Fibroblast of lung (primary cell): ENCODE data around the gene LPP. TPM values are rescaled to one million over a fixed set of nuclear protein-coding genes. Genes with fewer than 3 reads are reported as not detected.

ENCODE experiments used
- DNase-seq, 2 donors: peaks; one replicate each; pipeline versions ENCODE4 v3.0.0 to v3.0.0-alpha.2; 2010; ENCODE audit warnings: low read depth in 2 of 2
- H2AFZ ChIP-seq: 2 replicates; pipeline ENCODE4 v1.5.1; 2012; ENCODE audit warnings: low read length, control low read depth, inconsistent platforms
- H3K27ac ChIP-seq: 2 replicates; pipeline ENCODE4 v1.5.1; 2011; ENCODE audit warnings: low read length, control low read depth; ENCODE audit not compliant: insufficient read depth
- H3K27me3 ChIP-seq: 2 replicates; pipeline ENCODE4 v1.5.1; 2011; ENCODE audit warnings: mild to moderate bottlenecking, low read length; ENCODE audit not compliant: control insufficient read depth, insufficient read depth
- H3K36me3 ChIP-seq: 2 replicates; pipeline ENCODE4 v1.5.1; 2011; ENCODE audit warnings: low read length; ENCODE audit not compliant: control insufficient read depth, insufficient read depth
- H3K4me1 ChIP-seq: 2 replicates; pipeline ENCODE4 v1.5.1; 2011; ENCODE audit warnings: low read length; ENCODE audit not compliant: control insufficient read depth, insufficient read depth; ENCODE audit errors: extremely low read depth
- H3K4me2 ChIP-seq: 2 replicates; pipeline ENCODE4 v1.5.1; 2011; ENCODE audit warnings: low read length, control low read depth; ENCODE audit not compliant: insufficient read depth; ENCODE audit errors: extremely low read depth
- H3K4me3 ChIP-seq, 4 experiments: fragments of 200-600 bp in 1 of 4; sonication (generic) in 1 of 4; replicated peaks in 1 of 4; 2 replicates each; pipeline ENCODE4 v1.5.1; 2011 to 2016; ENCODE audit warnings: low read length in 4 of 4, low read depth in 3 of 4, mild to moderate bottlenecking in 3 of 4, control low read depth in 2 of 4, inconsistent platforms in 1 of 4, mixed read lengths in 1 of 4; ENCODE audit not compliant: insufficient read depth in 1 of 4; ENCODE audit errors: control extremely low read depth in 1 of 4
- H3K79me2 ChIP-seq: 2 replicates; pipeline ENCODE4 v1.5.1; 2012; ENCODE audit warnings: mild to moderate bottlenecking, low read length, inconsistent platforms; ENCODE audit not compliant: control insufficient read depth, insufficient read depth
- H3K9ac ChIP-seq: 2 replicates; pipeline ENCODE4 v1.5.1; 2011; ENCODE audit warnings: mild to moderate bottlenecking, low read length, control low read depth; ENCODE audit not compliant: insufficient read depth
- H3K9me3 ChIP-seq: 2 replicates; pipeline ENCODE4 v1.5.1; 2012; ENCODE audit warnings: low read depth, low read length; ENCODE audit not compliant: control insufficient read depth, insufficient read depth
- H4K20me1 ChIP-seq: 2 replicates; pipeline ENCODE4 v1.5.1; 2011; ENCODE audit warnings: low read length; ENCODE audit not compliant: control insufficient read depth, insufficient read depth; ENCODE audit errors: extremely low read depth
- CTCF ChIP-seq, 2 donors: IDR thresholded peaks in 1 of 2; conservative IDR thresholded peaks in 1 of 2; 1 replicate in 1 of 2; 2 replicates in 1 of 2; pipeline ENCODE4 v1.5.1; 2011 to 2012; ENCODE audit warnings: low read length in 2 of 2, control low read depth in 1 of 2, inconsistent platforms in 1 of 2, low read depth in 1 of 2, mild to moderate bottlenecking in 1 of 2
- EZH2 ChIP-seq: IDR thresholded peaks from 2 replicates; pipeline ENCODE4 v1.5.1; 2012; ENCODE audit warnings: low read length, control low read depth, mild to moderate bottlenecking; ENCODE audit errors: missing control alignments
- polyA plus RNA-seq, 2 donors: library from polyadenylated mRNA; depleted of rRNA in 1 of 2; stranded (reverse) in 1 of 2; unstranded in 1 of 2; fragments of >200 nt; gene quantifications; 2 replicates each; pipeline ENCODE4 v1.2.1, GENCODE V29; 2011 to 2012; ENCODE audit warnings: missing spikeins in 1 of 2
- total RNA-seq: library from RNA; depleted of rRNA; stranded (reverse); fragments of >200 nt; gene quantifications from 2 replicates; pipeline ENCODE4 v1.2.1, GENCODE V29; 2014

LPP gene
- total and polyA plus RNA-seq, 2 donors (not counting 1 experiment from before 2014, with no cell fraction given), result 69.0 to 124 TPM

GRCh38 chr3:188584958-188585689, 431.2 kb downstream of the LPP start:
- Histone ChIP-seq H3K36me3 (no peaks in the 10 kb centered on the region), H3K27ac (no peak overlapping the region), H3K4me2 (peak overlapping the region; percentile 62), H3K79me2 (peaks cover 2% of the 10 kb centered on the region), H4K20me1 (no peaks in the 10 kb centered on the region), H2AFZ (no peak overlapping the region), H3K4me3 (no peak overlapping the region), H3K9me3 (no peaks in the 10 kb centered on the region), H3K4me1 (peaks cover 7% of the 10 kb centered on the region), H3K27me3 (no peaks in the 10 kb centered on the region), H3K9ac (no peak overlapping the region)
- no peak for TF ChIP-seq EZH2
- TF ChIP-seq CTCF (conservative IDR thresholded peaks at IDR 0.05 in 1 of 2, IDR thresholded peaks at IDR 0.05 in 1 of 2; ENCODE audit: low read depth in 1 of 2, low read length in 2 of 2), result no peak
- DNase-seq, result peak; percentile 32 to 36

- Histone ChIP-seq H3K27me3 (no peaks in the 10 kb centered on the region), H4K20me1 (no peaks in the 10 kb centered on the region), H3K36me3 (no peaks in the 10 kb centered on the region), H3K4me1 (peaks cover 6% of the 10 kb centered on the region), H2AFZ (no peak overlapping the region), H3K9me3 (no peaks in the 10 kb centered on the region), H3K27ac (no peak overlapping the region), H3K79me2 (peaks cover 2% of the 10 kb centered on the region), H3K4me3 (no peak overlapping the region), H3K9ac (no peak overlapping the region), H3K4me2 (no peak overlapping the region)
- DNase-seq, result no peak
- TF ChIP-seq EZH2, result no peak
- TF ChIP-seq CTCF (conservative IDR thresholded peaks at IDR 0.05 in 1 of 2, IDR thresholded peaks at IDR 0.05 in 1 of 2; ENCODE audit: low read depth in 1 of 2, low read length in 2 of 2), result no peak
Observed at GRCh38 chr3:188589071-188589470, 435.1 kb downstream of the LPP start.

GRCh38 chr3:188589771-188590170, 435.8 kb downstream of the LPP start:
- Histone ChIP-seq H3K9me3 (no peaks in the 10 kb centered on the region), H3K27ac (no peak overlapping the region), H2AFZ (no peak overlapping the region), H3K36me3 (no peaks in the 10 kb centered on the region), H3K4me3 (no peak overlapping the region), H4K20me1 (no peaks in the 10 kb centered on the region), H3K27me3 (no peaks in the 10 kb centered on the region), H3K79me2 (peaks cover 2% of the 10 kb centered on the region), H3K9ac (no peak overlapping the region), H3K4me2 (no peak overlapping the region), H3K4me1 (peaks cover 6% of the 10 kb centered on the region)
- no peak for DNase-seq
- TF ChIP-seq EZH2, result no peak
- no peak for TF ChIP-seq CTCF (conservative IDR thresholded peaks at IDR 0.05 in 1 of 2, IDR thresholded peaks at IDR 0.05 in 1 of 2; ENCODE audit: low read depth in 1 of 2, low read length in 2 of 2)
